Stimulated activated CD8-positive, alpha-beta memory T cell treated with anti-CD3 and anti-CD28 coated beads, Interleukin-15, amount 100 ng/mL, for 4 hours (primary cell): ENCODE measurements around the gene GOSR1.
"Not testable (repeated sequence)": the region's sequence is repeated elsewhere in the genome, so short reads cannot be mapped to it uniquely, and the experiment has no call there.

ENCODE experiments used
- DNase-seq, 2 donors: peaks; one replicate each; pipeline ENCODE4 v3.0.0-alpha.2; 2020; ENCODE audit warnings: low read depth in 2 of 2

Gene GOSR1

GRCh38 chr17:30505868-30506417, 28.7 kb downstream of the GOSR1 start:
- DNase-seq = no peak

GRCh38 chr17:30506481-30506880, 29.3 kb downstream of the GOSR1 start:
- no peak for DNase-seq

GRCh38 chr17:30513346-30513745, 36.1 kb downstream of the GOSR1 start:
- no peak for DNase-seq

- DNase-seq = no peak
These were observed 37.8 kb downstream of the GOSR1 start for GRCh38 chr17:30514895-30515596.

- no peak for DNase-seq
These were observed 40.6 kb downstream of the GOSR1 start for GRCh38 chr17:30517786-30518185.

- DNase-seq = no peak
These were observed 42.0 kb downstream of the GOSR1 start for GRCh38 chr17:30519166-30519565.

- no peak for DNase-seq
These were observed 42.5 kb downstream of the GOSR1 start for GRCh38 chr17:30519707-30520106.

DNA sequence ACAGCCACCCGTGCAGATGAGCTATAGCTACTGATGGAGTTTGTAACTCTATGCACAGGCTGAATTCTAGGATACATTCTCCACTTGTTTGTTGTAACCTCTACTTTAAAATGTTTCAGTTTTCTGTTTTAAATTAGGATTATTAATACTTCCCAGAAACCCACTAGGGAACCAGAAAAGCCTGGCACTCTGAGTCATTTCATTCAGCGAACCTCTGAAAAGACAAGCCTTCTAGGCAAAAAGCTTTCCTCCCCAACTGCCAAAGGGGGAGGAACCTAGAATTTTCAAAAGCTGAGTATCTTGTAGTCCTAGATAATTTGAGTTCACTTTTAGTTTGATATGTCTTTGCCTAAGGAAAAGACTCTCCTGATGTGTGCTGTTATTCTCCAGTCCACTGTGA, 43.2 kb downstream of the GOSR1 start:
- no peak for DNase-seq

- no peak for DNase-seq
These were observed 43.7 kb downstream of the GOSR1 start for GRCh38 chr17:30520882-30521281.

DNA sequence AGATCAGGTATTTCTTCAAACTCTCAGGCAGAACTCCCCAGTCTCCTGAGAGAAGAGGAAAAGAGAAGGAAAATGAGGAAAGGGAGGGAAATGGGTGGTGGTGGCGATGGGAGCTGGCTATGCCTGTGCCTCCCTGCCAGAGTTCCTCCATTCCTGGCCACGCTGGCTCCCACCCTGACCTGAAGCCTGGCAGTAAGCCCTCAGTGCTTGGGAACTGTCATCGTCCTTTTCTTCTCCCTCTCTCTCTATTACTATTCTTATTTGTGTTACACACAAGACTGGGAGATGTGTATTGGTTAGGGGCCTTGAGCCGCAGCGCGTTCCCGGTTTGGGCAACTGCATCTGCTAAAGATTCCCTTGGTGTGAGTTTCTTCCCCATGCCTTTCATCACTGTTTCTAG, 44.6 kb downstream of the GOSR1 start:
- no peak for DNase-seq

GRCh38 chr17:30523236-30523635, 46.0 kb downstream of the GOSR1 start:
- not testable (repeated sequence) for DNase-seq

DNA sequence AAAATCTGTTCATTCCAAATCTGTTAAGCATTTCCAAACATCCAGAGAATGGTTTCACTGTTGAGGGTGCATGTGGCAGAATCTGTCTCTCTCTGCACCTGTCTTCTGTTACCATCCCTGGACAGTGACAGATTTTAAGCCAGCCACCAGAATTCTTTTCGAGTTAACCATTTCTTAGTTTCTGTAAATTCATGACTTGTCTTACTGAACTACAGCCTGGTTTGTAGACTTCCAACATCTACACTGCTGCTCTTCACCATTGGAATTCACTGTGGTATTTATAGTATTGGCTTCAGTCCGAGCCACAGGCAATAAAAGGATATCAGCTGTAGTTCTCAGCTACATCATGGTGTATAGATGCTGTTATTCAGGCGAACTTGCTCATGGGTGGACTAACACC, 47.6 kb downstream of the GOSR1 start:
- DNase-seq = no peak

DNA sequence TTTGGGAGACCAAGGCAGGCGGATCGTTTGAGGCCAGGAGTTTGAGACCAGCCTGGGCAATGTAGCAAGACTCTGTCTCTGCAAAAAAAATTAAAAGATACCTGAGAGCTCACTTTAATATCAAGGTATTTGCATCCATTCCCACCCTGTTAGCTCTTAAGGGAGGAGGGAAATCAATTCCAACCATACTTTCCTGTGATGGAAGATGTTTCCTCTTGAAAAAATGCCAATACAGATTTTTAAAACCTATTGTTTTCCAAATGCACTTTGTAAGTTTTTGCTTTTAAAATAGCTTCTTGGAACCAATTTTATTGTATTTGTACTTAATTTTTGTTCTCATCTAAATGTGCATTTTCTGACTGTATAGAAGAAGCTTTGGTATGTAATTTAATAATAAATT, 49.2 kb downstream of the GOSR1 start:
- DNase-seq = no peak

GRCh38 chr17:30528701-30529100, 51.5 kb downstream of the GOSR1 start:
- not testable (repeated sequence) for DNase-seq

- no peak for DNase-seq
These were observed 53.3 kb downstream of the GOSR1 start for GRCh38 chr17:30530346-30531025.

- no peak for DNase-seq
These were observed 55.7 kb downstream of the GOSR1 start for GRCh38 chr17:30532871-30533270.

DNA sequence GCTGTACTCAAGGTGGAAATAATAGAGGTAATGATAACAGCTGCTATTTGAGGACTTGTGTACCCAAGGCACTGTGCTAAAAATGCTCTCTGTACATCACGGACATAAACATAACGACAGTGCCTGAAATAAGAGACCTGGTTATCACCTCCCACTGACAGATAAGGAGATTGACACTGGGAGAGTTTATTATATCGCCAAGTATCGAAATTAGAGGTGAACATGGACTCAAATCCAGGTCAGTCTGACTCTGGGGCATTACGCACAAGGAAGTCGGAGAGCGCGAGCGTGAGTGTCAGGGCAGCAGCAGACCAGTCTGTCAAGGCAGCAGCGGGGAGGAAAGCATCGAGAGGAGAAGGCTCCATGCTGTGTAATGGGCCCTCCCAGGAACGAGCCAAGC, 57.1 kb downstream of the GOSR1 start:
- no peak for DNase-seq

DNA sequence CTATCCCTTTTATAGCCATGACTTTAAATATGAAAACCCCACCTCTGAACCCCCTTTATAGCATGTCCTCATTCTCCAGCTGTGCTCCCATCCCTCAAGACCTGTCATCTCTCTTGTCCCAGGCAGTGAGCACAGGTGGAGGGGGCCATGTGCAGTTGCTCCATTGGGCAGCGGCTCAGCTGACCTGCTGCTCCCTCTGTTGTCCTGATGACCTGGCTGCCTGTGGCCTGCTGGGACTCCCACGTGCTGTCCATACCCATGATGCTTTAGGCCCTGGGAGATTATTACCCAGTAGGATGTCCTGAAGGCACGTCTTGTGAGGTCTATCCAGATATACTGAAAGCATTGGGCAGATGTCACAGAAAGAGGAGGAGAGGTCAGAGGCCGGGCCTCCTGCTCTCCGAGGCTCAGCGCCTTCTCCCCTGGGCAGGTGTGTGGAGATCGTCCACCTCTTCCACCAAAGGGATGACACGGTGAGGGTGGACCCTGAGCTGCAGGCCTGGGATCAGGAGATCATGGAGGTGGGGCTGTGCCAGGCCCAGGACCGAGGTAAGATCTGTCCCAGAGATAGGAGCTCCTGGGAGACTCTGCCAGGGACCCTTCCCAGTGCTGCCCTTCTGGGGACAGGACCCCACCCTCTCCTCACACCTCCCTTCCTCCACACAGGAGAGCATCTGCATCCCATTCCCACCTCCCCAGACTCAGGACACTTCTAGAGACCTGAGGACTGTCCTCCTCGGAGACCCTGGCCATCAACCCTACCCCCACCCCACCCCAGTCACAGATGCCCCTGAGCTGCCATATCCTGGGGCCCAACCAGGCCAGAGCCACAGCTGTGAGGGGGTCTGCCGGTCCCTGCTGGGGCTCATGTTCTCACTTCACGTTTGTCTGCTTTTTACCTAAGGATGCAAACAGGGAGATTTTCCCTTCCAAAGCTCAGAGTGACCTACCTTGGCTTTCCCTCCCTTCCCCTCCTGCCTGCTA, 58.0 kb downstream of the GOSR1 start:
- DNase-seq = no peak

- not testable (repeated sequence) for DNase-seq
These were observed 59.6 kb downstream of the GOSR1 start for GRCh38 chr17:30536846-30537245.

DNA sequence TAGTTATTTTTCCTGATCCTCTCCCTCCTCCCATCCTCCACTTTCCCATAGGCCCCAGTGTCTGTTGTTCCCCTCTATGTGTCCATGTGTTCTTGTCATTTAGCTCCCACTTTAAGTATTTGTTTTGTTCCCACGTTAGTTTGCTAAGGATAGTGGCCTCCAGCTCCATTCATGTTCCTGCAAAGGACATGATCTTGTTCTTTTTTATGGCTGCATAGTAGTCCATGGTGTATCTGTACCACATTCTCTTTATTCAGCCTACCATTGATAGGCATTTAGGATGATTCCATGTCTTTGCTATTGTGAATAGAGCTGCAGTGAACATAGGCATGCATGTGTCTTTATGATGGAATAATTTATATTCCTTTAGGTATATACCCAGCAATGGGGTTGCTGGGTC, 60.5 kb downstream of the GOSR1 start:
- not testable (repeated sequence) for DNase-seq

GRCh38 chr17:30541802-30542201, 64.6 kb downstream of the GOSR1 start:
- DNase-seq = no peak

- DNase-seq = no peak
These were observed 66.2 kb downstream of the GOSR1 start for GRCh38 chr17:30543456-30543855.
